ENCODE measurements around the gene ZNF776. TPM values are rescaled to one million over a fixed set of nuclear protein-coding genes. Genes with fewer than 3 reads are reported as not detected.
"Not testable (repeated sequence)": the region's sequence is repeated elsewhere in the genome, so short reads cannot be mapped to it uniquely, and the experiment has no call there.

Gene ZNF776
- total RNA-seq = 10 to 100 TPM; 12.5 to 15.5 TPM

GRCh38 chr19:57746580-57747471 lies at the start of gene ZNF776:
ZNF776 (plus strand) TSS chr19:57746815; CDS start chr19:57747059, 244 bp downstream.
- Mint-ChIP-seq H3K27me3 (no peaks in the 10 kb centered on the region), H3K4me3 (peak within 1 kb of the TSS; percentile 99), H3K27ac (peak within 1 kb of the TSS; percentile 97), H3K4me1 (peaks cover 11% of the 10 kb centered on the region), H3K36me3 (peaks cover 52% of the 10 kb centered on the region), H3K9me3 (peaks cover 31% of the 10 kb centered on the region)
- DNase-seq = peak; percentile 80

GRCh38 chr19:57701625-57702024 lies 45.0 kb upstream of the ZNF776 start:
- Mint-ChIP-seq H3K36me3 (peaks cover 96% of the 10 kb centered on the region), H3K27ac (no peak overlapping the region)

GRCh38 chr19:57706346-57706745 lies 40.3 kb upstream of the ZNF776 start:
- H3K27me3 Mint-ChIP-seq = no peaks in the 10 kb centered on the region
- H3K36me3 Mint-ChIP-seq = peaks cover 79% of the 10 kb centered on the region
- DNase-seq = no peak
- peaks cover 34% of the 10 kb centered on the region for H3K4me1 Mint-ChIP-seq
- peaks cover 55% of the 10 kb centered on the region for H3K9me3 Mint-ChIP-seq
- H3K27ac Mint-ChIP-seq = peak overlapping the region; percentile 9
- H3K4me3 Mint-ChIP-seq = peak overlapping the region; percentile 24

More at GRCh38 chr19:57701625-57702024, 45.0 kb upstream of the ZNF776 start:
- DNase-seq = no peak
- no peaks in the 10 kb centered on the region for H3K27me3 Mint-ChIP-seq
- H3K4me3 Mint-ChIP-seq = no peak overlapping the region
- H3K9me3 Mint-ChIP-seq = peaks cover 74% of the 10 kb centered on the region
- H3K4me1 Mint-ChIP-seq = peaks cover 14% of the 10 kb centered on the region

GRCh38 chr19:57708641-57709361 lies 37.8 kb upstream of the ZNF776 start, which contains the start of gene ZNF154:
ZNF154 (minus strand) TSS chr19:57709204; CDS start chr19:57708971, 233 bp downstream.
- H3K27me3 Mint-ChIP-seq = no peaks in the 10 kb centered on the region
- peaks cover 56% of the 10 kb centered on the region for H3K36me3 Mint-ChIP-seq
- H3K9me3 Mint-ChIP-seq = peaks cover 39% of the 10 kb centered on the region
- peak within 1 kb of the TSS; percentile 97 for H3K4me3 Mint-ChIP-seq
- DNase-seq = peak; percentile 68
- peak within 1 kb of the TSS; percentile 93 for H3K27ac Mint-ChIP-seq
- peaks cover 34% of the 10 kb centered on the region for H3K4me1 Mint-ChIP-seq

GRCh38 chr19:57709616-57710015 lies 37.0 kb upstream of the ZNF776 start:
- Mint-ChIP-seq H3K36me3 (peaks cover 56% of the 10 kb centered on the region), H3K27me3 (no peaks in the 10 kb centered on the region), H3K4me1 (peaks cover 29% of the 10 kb centered on the region), H3K9me3 (peaks cover 31% of the 10 kb centered on the region), H3K4me3 (peak overlapping the region; percentile 97), H3K27ac (no peak overlapping the region)
- DNase-seq = no peak

- Mint-ChIP-seq H3K27me3 (no peaks in the 10 kb centered on the region), H3K36me3 (peaks cover 49% of the 10 kb centered on the region), H3K4me1 (peaks cover 17% of the 10 kb centered on the region), H3K4me3 (no peak overlapping the region), H3K9me3 (peaks cover 24% of the 10 kb centered on the region), H3K27ac (no peak overlapping the region)
- no peak for DNase-seq
Measured at GRCh38 chr19:57712222-57712621, 34.4 kb upstream of the ZNF776 start.

- H3K4me1 Mint-ChIP-seq = peaks cover 3% of the 10 kb centered on the region
- H3K9me3 Mint-ChIP-seq = peaks cover 61% of the 10 kb centered on the region
- peaks cover 89% of the 10 kb centered on the region for H3K36me3 Mint-ChIP-seq
- no peak overlapping the region for H3K4me3 Mint-ChIP-seq
- H3K27me3 Mint-ChIP-seq = no peaks in the 10 kb centered on the region
- no peak for DNase-seq
- H3K27ac Mint-ChIP-seq = no peak overlapping the region
Measured at GRCh38 chr19:57719424-57719823, 27.2 kb upstream of the ZNF776 start.

- Mint-ChIP-seq H3K36me3 (peaks cover 88% of the 10 kb centered on the region), H3K27me3 (no peaks in the 10 kb centered on the region), H3K4me1 (peaks cover 3% of the 10 kb centered on the region), H3K27ac (no peak overlapping the region), H3K9me3 (peaks cover 62% of the 10 kb centered on the region), H3K4me3 (no peak overlapping the region)
- no peak for DNase-seq
Measured at GRCh38 chr19:57719901-57720519, 26.6 kb upstream of the ZNF776 start.

- peaks cover 3% of the 10 kb centered on the region for H3K4me1 Mint-ChIP-seq
- peaks cover 58% of the 10 kb centered on the region for H3K9me3 Mint-ChIP-seq
Measured at GRCh38 chr19:57720878-57721277, 25.7 kb upstream of the ZNF776 start.

GRCh38 chr19:57738320-57738719 lies 8.3 kb upstream of the ZNF776 start:
- DNase-seq = peak; percentile 24
- H3K9me3 Mint-ChIP-seq, H3K36me3 Mint-ChIP-seq, H3K27ac Mint-ChIP-seq, H3K4me1 Mint-ChIP-seq, H3K27me3 Mint-ChIP-seq, H3K4me3 Mint-ChIP-seq: not testable (repeated sequence)

More at GRCh38 chr19:57720878-57721277, 25.7 kb upstream of the ZNF776 start:
- no peak overlapping the region for H3K4me3 Mint-ChIP-seq
- H3K27me3 Mint-ChIP-seq = no peaks in the 10 kb centered on the region
- DNase-seq = no peak
- peaks cover 89% of the 10 kb centered on the region for H3K36me3 Mint-ChIP-seq
- no peak overlapping the region for H3K27ac Mint-ChIP-seq

- H3K27me3 Mint-ChIP-seq, H3K4me1 Mint-ChIP-seq, DNase-seq, H3K9me3 Mint-ChIP-seq, H3K27ac Mint-ChIP-seq, H3K4me3 Mint-ChIP-seq, H3K36me3 Mint-ChIP-seq: not testable (repeated sequence)
Measured at GRCh38 chr19:57738770-57739169, 7.8 kb upstream of the ZNF776 start.

- peaks cover 34% of the 10 kb centered on the region for H3K9me3 Mint-ChIP-seq
- peaks cover 59% of the 10 kb centered on the region for H3K36me3 Mint-ChIP-seq
- no peaks in the 10 kb centered on the region for H3K27me3 Mint-ChIP-seq
- peaks cover 11% of the 10 kb centered on the region for H3K4me1 Mint-ChIP-seq
- peak overlapping the region; percentile 99 for H3K4me3 Mint-ChIP-seq
- peak overlapping the region; percentile 97 for H3K27ac Mint-ChIP-seq
- no peak for DNase-seq
Measured at GRCh38 chr19:57747472-57747807, 825 bp downstream of the ZNF776 start.

GRCh38 chr19:57748029-57748428 lies 1.4 kb downstream of the ZNF776 start:
- peaks cover 11% of the 10 kb centered on the region for H3K4me1 Mint-ChIP-seq
- H3K36me3 Mint-ChIP-seq = peaks cover 64% of the 10 kb centered on the region
- H3K27ac Mint-ChIP-seq = no peak overlapping the region
- no peaks in the 10 kb centered on the region for H3K27me3 Mint-ChIP-seq
- no peak for DNase-seq
- H3K9me3 Mint-ChIP-seq = peaks cover 40% of the 10 kb centered on the region
- H3K4me3 Mint-ChIP-seq = peak overlapping the region; percentile 99

GRCh38 chr19:57754091-57754673 lies 7.6 kb downstream of the ZNF776 start:
- H3K9me3 Mint-ChIP-seq = peaks cover 67% of the 10 kb centered on the region

GRCh38 chr19:57755031-57755430 lies 8.4 kb downstream of the ZNF776 start:
- Mint-ChIP-seq H3K27me3 (no peaks in the 10 kb centered on the region), H3K36me3 (peaks cover 100% of the 10 kb centered on the region), H3K27ac (no peak overlapping the region), H3K4me1 (no peaks in the 10 kb centered on the region), H3K4me3 (no peak overlapping the region), H3K9me3 (peaks cover 64% of the 10 kb centered on the region)
- DNase-seq = no peak

More at GRCh38 chr19:57754091-57754673, 7.6 kb downstream of the ZNF776 start:
- no peaks in the 10 kb centered on the region for H3K4me1 Mint-ChIP-seq
- no peak overlapping the region for H3K27ac Mint-ChIP-seq
- no peaks in the 10 kb centered on the region for H3K27me3 Mint-ChIP-seq
- no peak overlapping the region for H3K4me3 Mint-ChIP-seq
- DNase-seq = no peak
- H3K36me3 Mint-ChIP-seq = peaks cover 100% of the 10 kb centered on the region
